HepG2 (cell line): ENCODE measurements around the gene PRR14. TPM values are rescaled to one million over a fixed set of nuclear protein-coding genes. Genes with fewer than 3 reads are reported as not detected.

Source experiments
- ATAC-seq: fragments of 200-7000 bp; cut with Tn5 transposase; 3 replicates; pipeline ENCODE4 v1.9.1; 2020; ENCODE audit warnings: mild to moderate bottlenecking, moderate library complexity
- BruUV-seq: library from RNA; stranded (reverse); fragments of 400-500 nt; replicated peaks from 2 replicates; lab custom pipeline; 2021; lab: Mats Ljungman, UMichigan
- CTCF ChIA-PET: fragments of 300-600 bp; formaldehyde crosslinking; extraction: SDS; loops from one replicate; lab custom pipeline; 2021; ENCODE audit warnings: low total read pairs, inconsistent platforms, low intra/inter-chr PET ratio; lab: Yijun Ruan, JAX
- POLR2A ChIA-PET: fragments of 350-600 bp; sonication (Branson Sonifier 250); formaldehyde crosslinking; loops from one replicate; lab custom pipeline; 2020; ENCODE audit warnings: antibody characterized with exemption, inconsistent platforms; lab: Yijun Ruan, JAX
- DNase-seq: peaks from one replicate; pipeline ENCODE4 v3.0.0-alpha.2; 2015; ENCODE audit warnings: low spot score
- FAIRE-seq: peaks from 3 replicates; lab custom pipeline; 2011; peaks lifted over from hg19 to GRCh38; lab: Jason Lieb, UNC
- H2AFZ ChIP-seq: one replicate; pipeline ENCODE4 v1.6.1; 2011; ENCODE audit warnings: low read length, inconsistent platforms
- H3K27ac ChIP-seq: fragments of 300-600 bp; 3 replicates; pipeline ENCODE4 v1.8.0; 2011; ENCODE audit warnings: mixed run types, mild to moderate bottlenecking, mixed read lengths, low read length, inconsistent platforms; ENCODE audit not compliant: insufficient read depth; ENCODE audit errors: extremely low read length
- H3K27me3 ChIP-seq, 2 experiments: fragments of 200-600 bp in 1 of 2; 2 replicates in 1 of 2; 3 replicates in 1 of 2; pipeline versions ENCODE4 v1.6.0 to v1.8.0; 2011; ENCODE audit warnings: low read length in 2 of 2, mild to moderate bottlenecking in 2 of 2, moderate library complexity in 2 of 2, inconsistent platforms in 1 of 2; ENCODE audit not compliant: insufficient read depth in 2 of 2, control insufficient read depth in 1 of 2
- H3K36me3 ChIP-seq, 2 experiments: fragments of 200-600 bp in 1 of 2; replicated peaks in 1 of 2; 2 replicates in 1 of 2; 3 replicates in 1 of 2; pipeline versions ENCODE4 v1.5.1 to v1.8.0; 2011; ENCODE audit warnings: low read length in 2 of 2, inconsistent platforms in 1 of 2; ENCODE audit not compliant: insufficient read depth in 2 of 2, control insufficient read depth in 1 of 2
- H3K4me1 ChIP-seq: 2 replicates; pipeline ENCODE4 v1.5.1; 2012; ENCODE audit warnings: low read length, inconsistent platforms; ENCODE audit not compliant: insufficient read depth
- H3K4me2 ChIP-seq: 2 replicates; pipeline ENCODE4 v1.6.0; 2011; ENCODE audit warnings: low read depth, low read length, inconsistent platforms
- H3K4me3 ChIP-seq, 3 experiments: fragments of 200-600 bp in 1 of 3; sonication (generic), shearing (Covaris generic) in 1 of 3; replicated peaks in 1 of 3; 2 replicates each; pipeline ENCODE4 v1.5.1; 2011 to 2016; ENCODE audit warnings: low read length in 3 of 3, inconsistent platforms in 2 of 3, low read depth in 2 of 3, mild to moderate bottlenecking in 2 of 3, control low read depth in 1 of 3, mixed read lengths in 1 of 3; ENCODE audit not compliant: insufficient read depth in 1 of 3
- H3K79me2 ChIP-seq: one replicate; pipeline ENCODE4 v1.6.1; 2011; ENCODE audit warnings: low read length, inconsistent platforms; ENCODE audit not compliant: insufficient read depth
- H3K9ac ChIP-seq: 2 replicates; pipeline ENCODE4 v1.6.0; 2011; ENCODE audit warnings: mild to moderate bottlenecking, low read depth, low read length, inconsistent platforms; ENCODE audit not compliant: insufficient read depth
- H3K9me3 ChIP-seq: 2 replicates; pipeline ENCODE4 v1.5.1; 2012; ENCODE audit warnings: mild to moderate bottlenecking, low read length
- H4K20me1 ChIP-seq: 2 replicates; pipeline ENCODE4 v1.6.0; 2011; ENCODE audit warnings: inconsistent platforms, mild to moderate bottlenecking, low read length, moderate library complexity; ENCODE audit not compliant: insufficient read depth
- CREBL2 ChIP-seq: sonication (generic); formaldehyde crosslinking; IDR thresholded peaks from 2 replicates; pipeline ENCODE4 v1.8.1; 2023; ENCODE audit warnings: missing genetic modification reagents, mild to moderate bottlenecking, borderline replicate concordance
- ERF ChIP-seq: IDR thresholded peaks from 2 replicates; pipeline ENCODE4 v1.6.1; 2018; ENCODE audit warnings: missing biosample characterization, missing genetic modification reagents
- GFI1 ChIP-seq: sonication (generic); formaldehyde crosslinking; IDR thresholded peaks from 2 replicates; pipeline ENCODE4 v1.5.0; 2020; ENCODE audit warnings: missing genetic modification reagents, mild to moderate bottlenecking, borderline replicate concordance
- HOXD1 ChIP-seq: sonication (generic); formaldehyde crosslinking; IDR thresholded peaks from 2 replicates; pipeline ENCODE4 v1.5.0; 2020; ENCODE audit warnings: missing genetic modification reagents
- JUND ChIP-seq: sonication (generic); formaldehyde crosslinking; IDR thresholded peaks from 2 replicates; pipeline ENCODE4 v1.8.0; 2022; ENCODE audit warnings: mild to moderate bottlenecking, missing genetic modification reagents
- MAF1 ChIP-seq: sonication (generic); formaldehyde crosslinking; IDR thresholded peaks from 2 replicates; pipeline ENCODE4 v1.5.0; 2020; ENCODE audit warnings: missing genetic modification reagents, borderline replicate concordance
- RFX3 ChIP-seq: IDR thresholded peaks from 2 replicates; pipeline ENCODE4 v1.6.1; 2016; ENCODE audit warnings: missing biosample characterization, missing genetic modification reagents
- SMARCE1 ChIP-seq: fragments of 450-650 bp; IDR thresholded peaks from 2 replicates; pipeline ENCODE4 v1.6.1; 2017; ENCODE audit warnings: borderline replicate concordance
- TFAP4 ChIP-seq: sonication (generic); IDR thresholded peaks from 2 replicates; pipeline ENCODE4 v1.6.1; 2016; ENCODE audit warnings: low read depth, borderline replicate concordance
- TRIM22 ChIP-seq: fragments of 450-650 bp; IDR thresholded peaks from 2 replicates; pipeline ENCODE4 v1.6.1; 2017
- U2AF1 ChIP-seq: fragments of 200-400 bp; formaldehyde crosslinking; optimal IDR thresholded peaks from 2 replicates; pipeline ENCODE3; 2017; ENCODE audit warnings: mild to moderate bottlenecking, low read depth, low read length
- ZNF12 ChIP-seq: sonication (generic); formaldehyde crosslinking; IDR thresholded peaks from 2 replicates; pipeline ENCODE4 v1.5.0; 2020; ENCODE audit warnings: missing genetic modification reagents
- ZNF230 ChIP-seq: sonication (generic); formaldehyde crosslinking; IDR thresholded peaks from 2 replicates; pipeline ENCODE4 v1.4.0; 2020; ENCODE audit warnings: mild to moderate bottlenecking, missing genetic modification reagents
- ZNF333 ChIP-seq: sonication (generic); formaldehyde crosslinking; IDR thresholded peaks from 2 replicates; pipeline ENCODE4 v1.4.0; 2020; ENCODE audit warnings: mild to moderate bottlenecking, missing genetic modification reagents, borderline replicate concordance
- ZNF512 ChIP-seq: sonication (generic); formaldehyde crosslinking; IDR thresholded peaks from 2 replicates; pipeline ENCODE4 v1.4.0; 2020; ENCODE audit warnings: mild to moderate bottlenecking, missing genetic modification reagents
- ZNF556 ChIP-seq: sonication (generic); formaldehyde crosslinking; IDR thresholded peaks from 2 replicates; pipeline ENCODE4 v1.4.0; 2020; ENCODE audit warnings: mild to moderate bottlenecking, missing genetic modification reagents, borderline replicate concordance
- ZNF615 ChIP-seq: sonication (generic); formaldehyde crosslinking; IDR thresholded peaks from 2 replicates; pipeline ENCODE4 v1.5.0; 2020; ENCODE audit warnings: mild to moderate bottlenecking, missing genetic modification reagents, borderline replicate concordance
- ZNF644 ChIP-seq: IDR thresholded peaks from 2 replicates; pipeline ENCODE4 v1.6.1; 2016; ENCODE audit warnings: low read depth
- WGBS: methylation state at CpG from one replicate; pipeline ENCODE4 v1.1.6; 2017; ENCODE audit warnings: low lambda C conversion rate; 5-methylcytosine and 5-hydroxymethylcytosine counted together
- in situ Hi-C: cut with HindIII; loops from 2 replicates; pipeline ENCODE4 v1.10.0; 2017; ENCODE audit warnings: low pct_unique_long_range_greater_than_20kb; ENCODE audit not compliant: extremely low pct_ligation_motif_present
- intact Hi-C: fragments of 100-400 bp; cut with micrococcal nuclease; formaldehyde crosslinking; loops from one replicate; pipeline ENCODE4 v1.10.0; 2022; ENCODE audit not compliant: unreplicated experiment
- polyA plus RNA-seq, 8 experiments: library from polyadenylated mRNA; depleted of rRNA in 3 of 8; stranded (reverse) in 7 of 8; unstranded in 1 of 8; fragments of >200 nt; fragmentation: Illumina TruSeq in 4 of 8; extraction: Trizol in 4 of 8; gene quantifications; 2 replicates each; pipeline versions ENCODE4 v1.2.1 to v1.2.3, GENCODE V29; 2011 to 2016; ENCODE audit warnings: low read depth in 4 of 8, missing spikeins in 1 of 8, mixed read lengths in 1 of 8; ENCODE audit not compliant: insufficient read depth in 1 of 8
- total RNA-seq, 5 experiments: library from RNA; depleted of rRNA; stranded (reverse); fragments of >200 nt; fragmentation: Illumina TruSeq; extraction: Trizol; gene quantifications; 2 replicates each; pipeline ENCODE4 v1.2.3, GENCODE V29; 2016; ENCODE audit warnings: low read depth in 1 of 5

PRR14 gene
- total and polyA plus RNA-seq, 2 of the 13 experiments (the other 11 are each of a cell fraction or from before 2014, with no cell fraction given) = 8.4 to 11.0 TPM

- WGBS = 1% methylated on average over 30 of the region's 76 CpGs
- FAIRE-seq (no peak), DNase-seq (peak; percentile 97), ATAC-seq (peak; percentile 77)
- Histone ChIP-seq H3K9ac (peak overlapping the region; percentile 99), H4K20me1 (peaks cover 16% of the 10 kb centered on the region; the same call in 1 of the 2 replicates), H3K36me3 (peaks cover 7 to 31% of the 10 kb centered on the region in 2 experiments), H3K4me1 (peaks cover 33% of the 10 kb centered on the region), H2AFZ (no peak overlapping the region), H3K79me2 (peaks cover 31% of the 10 kb centered on the region), H3K4me2 (peak overlapping the region; percentile 92), H3K27ac (peak overlapping the region; percentile 99), H3K9me3 (no peaks in the 10 kb centered on the region), H3K4me3 (peak overlapping the region; percentile 75 to 96 (median 93)), H3K27me3 (no peaks in the 10 kb centered on the region)
- intact Hi-C loops = loop anchor here (1.0 to 10.0 kb wide), 4 partner anchors 40 to 227 kb away; partner anchors contain the start of genes FBRS, FBXL19, PHKG2 and ZNF768
- in situ Hi-C loops = no loop called here
- ChIA-PET CTCF (no interaction called here), POLR2A (interaction anchor here (0.9 to 2.1 kb wide), 7 partner anchors 11 to 268 kb away, joined by 3 to 15 read pairs (median 7); partner anchors contain the start of genes DCTPP1, FBRS, PHKG2 and ZNF629)
- no TSS peak for BruUV-seq
- TF ChIP-seq ZNF556 (CRISPR knock-in tag) (peak; percentile 43), RFX3 (CRISPR knock-in tag) (no peak; the same call in 1 of the 2 replicates), MAF1 (peak; percentile 61; the same call in 1 of the 2 replicates), HOXD1 (peak; percentile 73), SMARCE1 (no peak), CREBL2 (CRISPR knock-in tag) (no peak; the same call in 1 of the 2 replicates), ZNF12 (CRISPR knock-in tag) (peak; percentile 84), JUND (CRISPR knock-in tag) (no peak), TRIM22 (no peak), ZNF644 (CRISPR knock-in tag) (no peak), GFI1 (CRISPR knock-in tag) (peak; percentile 91), TFAP4 (no peak), ERF (CRISPR knock-in tag) (peak; percentile 87), U2AF1 (peak; percentile 33), ZNF333 (CRISPR knock-in tag) (no peak), ZNF230 (peak; percentile 87), ZNF615 (CRISPR knock-in tag) (no peak; the same call in 1 of the 2 replicates), ZNF512 (CRISPR knock-in tag) (no peak)
Measured at GRCh38 chr16:30698139-30698815, 47.5 kb downstream of the PRR14 start.
